Activated naive CD8-positive, alpha-beta T cell treated with anti-CD3 and anti-CD28 coated beads for 36 hours (primary cell): ENCODE data around the gene MAGT1. TPM values are rescaled to one million over a fixed set of nuclear protein-coding genes. Genes with fewer than 3 reads are reported as not detected.

ENCODE experiments used
- DNase-seq: peaks from one replicate; pipeline ENCODE4 v3.0.0; 2021
- H3K27ac Mint-ChIP-seq: one replicate; pipeline ENCODE4 v1.8.0; 2022; ENCODE audit warnings: mild to moderate bottlenecking, moderate library complexity, mixed read lengths
- H3K27me3 Mint-ChIP-seq: one replicate; pipeline ENCODE4 v1.8.0; 2022; ENCODE audit warnings: mild to moderate bottlenecking, mixed read lengths
- H3K36me3 Mint-ChIP-seq: one replicate; pipeline ENCODE4 v1.8.0; 2021; ENCODE audit warnings: mild to moderate bottlenecking, mixed read lengths
- H3K4me1 Mint-ChIP-seq: one replicate; pipeline ENCODE4 v1.8.0; 2021; ENCODE audit warnings: mixed read lengths
- H3K4me3 Mint-ChIP-seq: one replicate; pipeline ENCODE4 v1.8.0; 2022; ENCODE audit warnings: mild to moderate bottlenecking, moderate library complexity, mixed read lengths
- H3K9me3 Mint-ChIP-seq: one replicate; pipeline ENCODE4 v1.8.0; 2022; ENCODE audit warnings: mixed read lengths
- total RNA-seq, 2 experiments: library from RNA; stranded (reverse); gene quantifications; one replicate each; pipeline ENCODE4 v1.2.3, GENCODE V29; 2021

MAGT1 gene
- total RNA-seq, 2 experiments from 2014 or later = 37.5 to 41.3 TPM

DNA sequence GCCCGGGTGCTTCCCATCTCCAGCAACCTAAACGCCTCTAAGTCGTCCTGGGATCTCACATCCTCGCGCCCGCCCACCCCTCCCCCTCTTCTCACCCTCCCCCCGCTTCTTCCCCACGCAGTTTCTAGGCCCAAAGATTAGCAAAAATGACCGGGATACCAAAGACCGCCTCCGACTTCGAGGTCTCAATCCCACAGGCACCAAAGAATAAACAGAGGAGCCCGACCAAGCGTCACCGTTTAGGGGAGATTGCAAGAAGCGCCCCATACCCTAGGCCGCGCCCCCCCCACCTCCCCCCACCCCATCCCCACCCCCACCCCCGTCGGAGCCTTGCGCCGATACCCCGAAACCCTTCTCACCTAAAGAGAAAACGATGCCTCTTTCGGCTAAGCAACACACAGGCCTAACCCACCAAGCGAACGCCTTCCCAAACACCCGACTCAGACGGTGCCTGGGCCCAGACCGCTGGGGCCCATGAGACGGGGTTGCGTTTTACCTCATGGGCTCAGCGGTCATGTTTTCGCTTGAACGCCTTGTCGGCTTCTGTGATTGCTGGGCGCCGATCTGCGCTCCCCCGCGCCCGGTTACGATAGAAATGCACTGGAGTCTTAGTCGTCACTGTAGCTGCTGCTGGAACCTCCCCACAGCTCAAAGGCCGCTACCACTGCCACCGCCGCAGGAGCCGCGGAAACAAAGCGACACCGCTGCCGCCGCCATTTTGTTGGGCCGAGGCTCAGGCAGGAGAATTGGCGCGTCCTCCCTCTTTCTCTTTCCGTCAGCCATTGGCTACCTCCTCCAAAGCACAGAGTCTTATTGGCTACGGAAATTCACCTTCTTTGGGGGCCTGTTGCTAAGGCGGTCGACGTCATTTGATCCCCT, 109.5 kb downstream of the MAGT1 start, which contains the start of gene ATRX:
Gene ATRX (minus strand): TSS at position 731 of the 879 bp plus-strand sequence. CDS start 215 bp downstream, at position 516.
- Mint-ChIP-seq H3K4me3 (peak within 1 kb of the TSS; percentile 98), H3K4me1 (peaks cover 18% of the 10 kb centered on the region), H3K27me3 (no peaks in the 10 kb centered on the region), H3K27ac (peak within 1 kb of the TSS; percentile 100), H3K9me3 (no peaks in the 10 kb centered on the region), H3K36me3 (peaks cover 2% of the 10 kb centered on the region)
- peak; percentile 78 for DNase-seq

DNA sequence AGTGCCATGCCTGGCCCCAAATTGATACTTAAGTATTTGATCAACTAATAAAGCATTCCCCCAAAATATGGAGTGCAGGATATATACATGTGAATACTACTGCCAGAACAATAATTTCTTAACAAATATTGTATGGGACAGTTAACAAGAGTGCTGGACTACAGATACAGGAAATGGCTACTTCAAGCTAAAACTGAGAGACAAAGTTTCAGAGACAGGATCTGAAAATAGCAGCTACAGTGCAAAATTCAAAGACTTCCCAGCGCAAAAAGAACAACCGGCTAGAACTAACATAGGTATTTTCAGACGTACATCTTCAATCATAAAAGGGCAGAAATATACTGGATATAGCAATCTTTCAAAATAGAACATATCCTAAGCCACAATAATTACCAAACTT, 115.5 kb downstream of the MAGT1 start:
- no peak for DNase-seq
- peak overlapping the region; percentile 3 for H3K27ac Mint-ChIP-seq
- no peaks in the 10 kb centered on the region for H3K27me3 Mint-ChIP-seq
- peaks cover 2% of the 10 kb centered on the region for H3K36me3 Mint-ChIP-seq
- H3K4me3 Mint-ChIP-seq = no peak overlapping the region
- peaks cover 28% of the 10 kb centered on the region for H3K4me1 Mint-ChIP-seq
- H3K9me3 Mint-ChIP-seq = no peaks in the 10 kb centered on the region

DNA sequence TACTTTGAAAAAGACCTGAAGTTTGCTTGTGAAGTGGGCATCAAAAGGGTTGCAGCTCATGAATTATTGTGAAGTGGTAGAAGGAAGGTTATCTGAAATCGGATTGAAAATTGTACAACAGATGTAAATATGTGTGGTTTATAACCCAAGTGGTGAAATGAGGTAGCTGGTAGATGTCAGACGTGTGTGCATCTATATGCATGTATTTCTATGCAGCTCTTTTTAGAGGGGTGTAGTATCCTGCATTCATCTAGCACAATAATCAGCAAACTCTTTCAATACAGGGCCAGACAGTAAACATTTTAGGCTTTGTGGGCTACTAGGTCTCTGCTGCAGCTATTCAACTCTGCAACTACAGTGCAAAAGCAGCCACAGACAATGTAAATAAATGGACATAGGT, 118.6 kb downstream of the MAGT1 start:
- DNase-seq = no peak
- Mint-ChIP-seq H3K36me3 (peaks cover 4% of the 10 kb centered on the region), H3K4me1 (peaks cover 19% of the 10 kb centered on the region), H3K4me3 (no peak overlapping the region), H3K27ac (no peak overlapping the region), H3K27me3 (no peaks in the 10 kb centered on the region), H3K9me3 (no peaks in the 10 kb centered on the region)

Other genes starting within 250 kb of the MAGT1 start
- 10 to 100 TPM; 51.5 to 56.1 TPM for gene ATRX, start 109.2 kb downstream of the MAGT1 start, total RNA-seq
- gene COX7B, start 4.0 kb upstream of the MAGT1 start, total RNA-seq = 100 to 1,000 TPM; 341 to 345 TPM
- gene ATP7A, start 15.3 kb upstream of the MAGT1 start, total RNA-seq = 1 to 10 TPM; 6.4 to 7.0 TPM
- under 1 TPM in 1 of 2 experiments, not detected in 1; 0.92 TPM for gene PGAM4, start 74.2 kb upstream of the MAGT1 start, total RNA-seq
- 1,000 to 10,000 TPM; 1,246 to 1,264 TPM for gene PGK1, start 208.8 kb upstream of the MAGT1 start, total RNA-seq
- 10 to 100 TPM; 19.6 to 20.9 TPM for gene TAF9B, start 244.2 kb upstream of the MAGT1 start, total RNA-seq